ENCODE measurements around the gene SPRR2F. TPM values are rescaled to one million over a fixed set of nuclear protein-coding genes. Genes with fewer than 3 reads are reported as not detected.
"Not testable (repeated sequence)": the region's sequence is repeated elsewhere in the genome, so short reads cannot be mapped to it uniquely, and the experiment has no call there.

SPRR2F gene
- total RNA-seq, 4 donors from 2014 or later = not detected

DNA sequence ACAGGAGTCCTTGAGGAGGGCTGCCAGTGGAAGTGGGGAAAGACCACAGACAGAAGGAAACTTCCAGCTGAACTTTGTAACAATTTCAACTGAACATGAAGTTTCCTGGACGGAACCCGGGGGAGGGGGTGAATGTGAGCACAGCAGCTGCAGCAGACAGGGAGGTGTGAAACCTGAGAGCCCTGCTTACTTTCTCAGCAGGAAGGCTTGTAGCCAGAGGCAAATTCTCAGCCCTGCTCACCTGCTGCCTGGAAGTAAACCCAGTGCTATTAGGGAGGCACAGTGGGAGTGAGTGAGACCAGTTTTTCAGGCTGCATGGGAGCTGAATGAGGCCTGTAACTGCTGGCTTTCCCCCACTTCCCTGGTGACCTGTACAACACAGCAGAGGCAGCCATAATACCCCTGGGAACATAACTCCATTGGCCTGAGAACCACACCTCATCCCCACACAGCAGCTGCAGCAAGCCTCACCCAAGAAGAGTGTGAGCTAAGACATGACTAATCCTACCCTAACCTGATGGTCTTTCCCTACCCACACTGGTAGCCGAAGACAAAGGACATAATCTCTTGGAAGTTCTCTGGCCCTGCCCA is 9.6 kb upstream of the SPRR2F start:
- no peaks in the 10 kb centered on the region for H3K36me3 ChIP-seq
- H3K4me1 ChIP-seq = no peaks in the 10 kb centered on the region
- intact Hi-C loops (cut with DNase I) = no loop called here
- H3K4me3 ChIP-seq (replicated peaks in 1 of 3) = no peak overlapping the region
- H3K27me3 ChIP-seq = no peaks in the 10 kb centered on the region
- no peaks in the 10 kb centered on the region for H3K9me3 ChIP-seq
- 30 to 35% methylated on average over 3 of the region's 3 CpGs for WGBS, 2 donors
- no peak overlapping the region for H3K27ac ChIP-seq
- no peak for DNase-seq
- no peak for TF ChIP-seq CTCF (IDR thresholded peaks at IDR 0.05)
- TF ChIP-seq POLR2A (IDR thresholded peaks at IDR 0.05) = no peak

- no peak for TF ChIP-seq POLR2A (IDR thresholded peaks at IDR 0.05)
- TF ChIP-seq CTCF (IDR thresholded peaks at IDR 0.05) = no peak
- no peaks in the 10 kb centered on the region for H3K36me3 ChIP-seq
- no peaks in the 10 kb centered on the region for H3K4me1 ChIP-seq
- no peaks in the 10 kb centered on the region for H3K9me3 ChIP-seq
- DNase-seq = no peak
- H3K4me3 ChIP-seq (replicated peaks in 1 of 3) = no peak overlapping the region
- H3K27ac ChIP-seq = no peak overlapping the region
- H3K27me3 ChIP-seq = no peaks in the 10 kb centered on the region
- intact Hi-C loops (cut with DNase I) = no loop called here
These were observed 7.6 kb upstream of the SPRR2F start for GRCh38 chr1:153120945-153121344.

DNA sequence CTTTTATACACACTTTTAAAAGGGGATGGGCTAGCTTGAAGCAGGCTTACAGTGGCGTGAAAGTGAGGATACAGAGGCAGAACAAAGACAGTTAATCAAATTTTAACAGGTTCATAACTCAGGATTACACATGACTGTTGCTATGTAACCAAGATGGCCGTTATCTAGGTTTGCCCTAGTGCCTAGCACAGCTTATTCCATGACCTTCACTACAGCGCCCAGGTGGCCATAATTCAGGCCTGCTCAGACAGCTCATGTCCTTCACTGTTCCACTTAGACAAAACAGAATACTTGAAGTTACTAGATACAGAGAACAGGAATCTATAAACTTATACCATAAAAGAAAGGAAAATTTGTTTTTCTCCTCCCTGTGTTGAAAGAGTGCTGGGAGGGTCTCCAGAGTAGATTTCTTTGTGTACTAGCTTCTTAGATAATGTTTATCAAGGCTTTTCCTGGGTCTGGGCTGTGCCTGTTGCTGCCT is 6.2 kb upstream of the SPRR2F start:
- WGBS, 2 donors = 68 to 78% methylated on average over 3 of the region's 3 CpGs
- Histone ChIP-seq H3K27me3 (no peaks in the 10 kb centered on the region), H3K9me3 (no peaks in the 10 kb centered on the region), H3K4me3 (replicated peaks in 1 of 3) (no peak overlapping the region), H3K27ac (no peak overlapping the region), H3K4me1 (no peaks in the 10 kb centered on the region), H3K36me3 (no peaks in the 10 kb centered on the region)
- DNase-seq = no peak
- intact Hi-C loops (cut with DNase I) = no loop called here
- TF ChIP-seq CTCF (IDR thresholded peaks at IDR 0.05) = no peak
- TF ChIP-seq POLR2A (IDR thresholded peaks at IDR 0.05) = no peak

DNA sequence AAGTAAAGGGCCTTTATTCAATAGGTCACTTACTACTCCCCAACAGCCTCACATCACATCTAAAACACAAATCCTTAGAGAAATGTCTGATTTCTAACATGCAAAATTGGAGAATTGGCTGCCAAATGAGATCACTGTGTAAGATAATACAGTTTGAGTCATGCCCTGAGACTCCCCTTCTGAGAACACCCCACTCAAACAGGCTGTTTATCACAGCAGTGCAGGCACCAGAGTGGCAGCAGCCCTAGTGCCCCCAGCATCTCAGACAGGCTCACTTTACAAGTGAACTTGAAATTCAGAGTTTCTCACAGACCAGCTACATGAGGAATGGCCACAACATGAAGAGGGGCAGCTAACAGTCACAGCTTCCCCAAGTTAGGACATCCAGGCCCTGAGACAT is 1.9 kb upstream of the SPRR2F start:
- intact Hi-C loops (cut with DNase I); H3K27ac ChIP-seq; H3K36me3 ChIP-seq; H3K9me3 ChIP-seq; H3K4me3 ChIP-seq (replicated peaks in 1 of 3); DNase-seq; H3K4me1 ChIP-seq; H3K27me3 ChIP-seq: not testable (repeated sequence)

GRCh38 chr1:153112454-153112853 is 862 bp downstream of the SPRR2F start:
- DNase-seq; H3K27me3 ChIP-seq; H3K4me3 ChIP-seq (replicated peaks in 1 of 3); intact Hi-C loops (cut with DNase I); H3K36me3 ChIP-seq; H3K9me3 ChIP-seq; H3K27ac ChIP-seq; H3K4me1 ChIP-seq: not testable (repeated sequence)
- 61 to 82% methylated on average over 5 of the region's 5 CpGs for WGBS, 2 donors

GRCh38 chr1:153100245-153100644 is 13.1 kb downstream of the SPRR2F start:
- intact Hi-C loops (cut with DNase I) = no loop called here
- 92 to 96% methylated on average over 5 of the region's 5 CpGs for WGBS, 2 donors
- Histone ChIP-seq H3K9me3 (no peaks in the 10 kb centered on the region), H3K27me3 (no peaks in the 10 kb centered on the region), H3K27ac (no peak overlapping the region), H3K36me3 (no peaks in the 10 kb centered on the region), H3K4me3 (replicated peaks in 1 of 3) (no peak overlapping the region), H3K4me1 (no peaks in the 10 kb centered on the region)
- DNase-seq = no peak
- no peak for TF ChIP-seq POLR2A (IDR thresholded peaks at IDR 0.05)
- no peak for TF ChIP-seq CTCF (IDR thresholded peaks at IDR 0.05)

Data from thyroid gland (tissue), 4 donors.